GM08714 (cell line): ENCODE results near the gene CCDC47.

Source experiments
- H3K4me3 ChIP-seq: fragments of 200-500 bp; sonication (Bioruptor generic); 2 replicates; pipeline ENCODE4 v1.5.1; 2014; ENCODE audit warnings: mild to moderate bottlenecking, low read length, inconsistent platforms
- ZNF274 ChIP-seq: IDR thresholded peaks from 2 replicates; pipeline ENCODE4 v1.6.1; 2012; ENCODE audit warnings: mild to moderate bottlenecking, low read depth, low read length

The CCDC47 gene

DNA sequence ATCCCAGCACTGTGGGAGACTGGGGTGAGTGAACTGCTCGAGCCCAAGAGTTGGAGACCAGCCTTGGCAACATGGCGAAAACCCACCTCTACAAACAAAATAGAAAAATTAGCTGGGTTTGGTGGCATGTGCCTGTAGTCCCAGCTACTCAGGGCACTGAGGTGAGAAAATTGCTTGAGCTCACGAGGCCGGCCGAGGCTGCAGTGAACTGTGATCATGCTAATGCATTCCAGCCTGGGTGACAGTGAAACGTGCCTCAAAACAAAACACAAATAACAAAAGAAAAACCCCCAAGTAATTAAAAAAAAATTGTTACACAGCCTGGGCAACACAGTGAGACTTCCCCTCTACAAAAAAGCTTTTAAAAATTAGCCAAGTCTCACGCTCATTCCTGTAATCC lies 5.0 kb downstream of the CCDC47 start:
- H3K4me3 ChIP-seq = no peak overlapping the region
- no peak for TF ChIP-seq ZNF274

DNA sequence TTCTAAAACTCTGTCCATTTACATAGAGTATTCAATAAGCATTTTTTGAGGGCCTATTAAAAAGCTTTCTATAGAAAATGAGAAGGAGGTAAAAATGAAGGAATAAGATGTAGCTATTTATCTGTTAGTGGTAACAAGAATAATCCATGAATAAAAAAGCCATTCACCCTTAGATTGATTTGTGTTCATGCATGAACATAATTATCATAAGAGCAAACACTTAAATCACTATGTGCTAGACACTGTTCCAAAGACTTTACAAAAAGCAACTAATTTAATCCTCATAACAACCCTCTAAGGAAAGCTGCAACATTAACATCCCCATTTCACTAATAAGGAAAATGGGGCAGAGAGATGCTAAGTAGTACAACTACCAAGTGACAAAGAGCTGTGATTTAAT lies 6.6 kb downstream of the CCDC47 start:
- H3K4me3 ChIP-seq = no peak overlapping the region
- no peak for TF ChIP-seq ZNF274

DNA sequence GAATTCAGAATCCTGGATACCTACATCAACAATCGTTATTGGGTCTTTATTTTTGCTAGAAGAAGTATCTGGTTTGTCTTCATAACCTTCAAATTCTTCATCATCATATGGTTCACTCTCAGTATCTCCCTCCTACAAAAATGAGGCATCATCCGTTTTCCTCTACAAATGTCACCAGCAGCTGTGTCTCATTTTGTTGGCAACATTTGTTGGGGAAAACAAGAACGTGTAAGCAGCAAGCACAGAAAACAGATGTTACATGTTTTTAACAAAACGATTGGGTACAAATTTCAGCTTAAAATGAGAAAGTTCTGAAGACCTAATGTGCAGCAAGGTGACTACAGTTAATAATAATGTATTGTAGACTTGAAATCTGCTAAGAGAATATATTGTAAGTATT lies 8.7 kb downstream of the CCDC47 start:
- no peak for TF ChIP-seq ZNF274
- no peak overlapping the region for H3K4me3 ChIP-seq

DNA sequence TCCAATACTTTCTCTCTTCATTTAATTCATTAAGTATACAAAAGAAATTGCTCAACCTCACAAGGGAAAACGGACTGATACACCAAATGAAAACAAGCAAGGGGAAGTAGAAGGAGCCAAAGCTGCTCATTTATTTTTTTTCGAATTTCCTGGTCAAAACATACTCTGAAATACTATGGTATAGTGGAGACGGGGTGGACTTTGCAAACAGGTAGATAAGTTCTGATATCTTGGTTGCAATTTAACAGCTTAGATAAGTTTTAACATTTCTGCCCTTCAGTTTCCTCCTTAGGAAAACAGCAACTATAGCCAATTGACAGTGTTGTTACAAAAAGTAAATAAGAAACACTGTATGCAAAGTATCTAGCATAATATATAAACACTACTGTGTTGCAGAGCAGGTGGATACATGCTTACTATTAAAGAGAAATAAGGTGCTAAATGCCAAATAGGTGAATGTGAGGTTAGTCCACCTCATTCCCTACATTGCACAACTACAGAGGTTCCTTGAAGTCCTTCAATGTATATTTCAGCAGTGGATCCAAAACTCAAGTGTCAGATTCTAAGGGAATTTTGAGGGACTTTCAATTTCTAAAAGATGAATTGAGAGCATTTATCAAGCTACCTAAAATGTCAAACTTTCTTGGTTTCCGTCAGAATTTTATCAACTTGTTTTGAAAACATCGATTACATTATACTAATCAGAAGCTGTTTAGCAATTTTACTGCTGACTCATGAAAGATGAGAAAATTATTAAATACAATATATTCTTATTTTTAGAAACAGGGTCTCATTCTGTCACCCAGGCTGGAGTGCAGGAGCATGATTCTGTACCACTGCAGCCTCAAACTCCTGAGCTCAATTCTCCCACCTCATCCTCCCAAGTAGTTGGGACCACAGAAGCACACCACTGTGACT lies 11.0 kb downstream of the CCDC47 start:
- H3K4me3 ChIP-seq = no peak overlapping the region
- TF ChIP-seq ZNF274 = no peak

DNA sequence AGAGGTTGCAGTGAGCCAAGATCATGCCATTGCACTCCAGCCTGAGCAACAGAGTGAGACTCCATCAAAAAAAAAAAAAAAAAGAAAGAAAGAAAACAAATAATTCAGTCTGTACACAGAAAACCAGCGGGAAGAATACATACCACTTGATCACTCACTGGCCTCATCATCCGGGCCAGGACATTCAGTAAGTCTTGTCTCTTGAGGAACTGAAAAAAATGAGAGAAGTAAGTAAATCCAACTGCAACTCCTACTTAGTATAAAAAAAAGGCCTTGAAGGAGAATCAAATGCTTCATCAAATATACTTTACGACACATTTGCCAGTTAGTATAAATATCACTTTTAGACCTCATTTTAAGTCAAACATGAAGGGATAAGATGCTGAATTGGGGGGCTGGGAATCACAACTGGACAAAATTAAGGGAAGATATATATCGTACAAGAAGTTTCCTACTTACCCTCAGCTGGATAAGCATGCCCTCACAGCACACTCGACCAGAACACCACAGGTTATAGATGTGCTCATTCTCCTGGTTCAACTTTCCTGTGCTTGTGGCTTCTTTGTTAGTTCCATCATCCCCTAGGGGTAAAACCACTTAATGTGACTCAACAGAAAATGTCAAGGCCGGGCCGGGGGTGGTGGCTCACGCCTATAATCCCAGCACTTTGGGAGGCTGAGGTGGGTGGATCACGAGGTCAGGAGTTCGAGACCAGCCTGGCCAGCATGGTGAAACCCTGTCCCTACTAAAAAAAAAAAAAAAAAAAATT lies 12.4 kb downstream of the CCDC47 start:
- TF ChIP-seq ZNF274 = no peak

DNA sequence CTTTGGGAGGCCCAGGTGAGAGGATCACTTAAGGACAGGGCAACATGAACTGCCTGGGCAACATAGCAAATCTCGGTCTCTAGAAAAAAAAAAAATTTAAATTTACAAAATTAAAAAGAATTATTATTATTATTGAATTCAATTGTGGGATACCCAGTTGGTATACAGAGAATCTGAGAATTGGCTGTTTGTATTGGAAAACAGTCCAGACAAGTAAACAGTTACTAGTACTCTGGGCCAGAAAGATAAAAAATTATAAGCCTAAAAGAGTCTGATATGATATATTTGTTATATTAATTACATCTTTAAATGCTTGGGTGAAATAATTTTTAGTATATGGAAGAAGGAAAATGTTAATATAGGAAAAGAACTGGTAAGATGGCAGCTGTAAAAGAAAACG lies 15.0 kb downstream of the CCDC47 start:
- TF ChIP-seq ZNF274 = no peak
- H3K4me3 ChIP-seq = no peak overlapping the region

More for the DNA sequence above, 12.4 kb downstream of the CCDC47 start:
- H3K4me3 ChIP-seq = no peak overlapping the region

DNA sequence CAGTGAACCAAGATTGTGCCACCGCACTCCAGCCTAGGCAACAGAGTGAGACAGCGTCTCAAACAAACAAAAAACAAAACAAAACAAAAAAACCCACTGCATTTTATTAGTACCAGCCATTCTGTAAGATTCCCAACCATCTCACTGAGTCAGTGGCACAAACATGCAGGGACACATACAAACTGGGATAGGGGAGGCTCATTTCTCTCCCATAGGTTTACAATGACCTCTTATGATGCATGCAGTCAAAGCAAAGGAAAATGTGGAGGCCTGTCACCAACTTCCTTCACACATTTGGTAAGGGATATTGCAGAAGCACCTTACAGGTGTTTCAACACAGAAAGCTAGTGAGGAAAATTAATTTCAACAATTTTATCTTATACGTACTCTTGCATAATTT lies 19.4 kb downstream of the CCDC47 start:
- no peak overlapping the region for H3K4me3 ChIP-seq
- TF ChIP-seq ZNF274 = no peak

DNA sequence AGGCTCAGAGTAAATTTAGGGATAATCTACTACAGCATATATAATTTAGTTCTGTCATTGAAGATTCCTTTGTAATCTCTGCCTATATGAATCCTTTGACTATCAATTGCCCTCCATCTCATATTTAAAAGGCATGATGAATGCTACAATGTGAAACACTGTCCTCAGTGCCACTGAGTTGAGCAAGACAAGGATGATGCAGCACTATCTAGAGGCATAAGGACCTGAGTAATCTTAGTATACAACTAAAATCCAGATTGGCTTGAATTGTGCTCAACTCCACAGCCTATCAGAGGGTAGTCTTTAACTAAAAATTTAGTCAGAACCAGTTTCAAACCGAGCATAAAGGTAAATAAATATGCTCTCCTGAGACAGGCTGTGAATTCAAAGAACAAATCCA lies 20.2 kb downstream of the CCDC47 start:
- no peak for TF ChIP-seq ZNF274
- H3K4me3 ChIP-seq = no peak overlapping the region

DNA sequence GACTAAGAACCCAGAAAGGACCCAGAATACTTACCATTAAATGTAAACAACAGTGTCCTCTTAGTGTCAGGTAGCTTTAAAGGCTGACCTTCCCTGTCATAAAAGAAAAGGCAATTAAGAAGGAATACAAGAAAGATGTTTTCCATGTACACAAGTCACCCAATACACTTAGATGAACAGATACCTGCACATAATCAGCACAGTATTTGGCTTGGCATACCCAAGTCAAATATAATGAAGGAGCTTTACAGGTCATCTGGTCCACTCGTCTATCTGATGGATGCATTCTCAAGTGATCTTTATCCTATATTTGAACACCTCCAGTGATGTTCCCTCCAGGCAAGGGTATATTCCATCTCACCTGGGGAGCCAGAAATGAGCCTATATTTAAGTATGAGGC lies 20.7 kb downstream of the CCDC47 start:
- no peak overlapping the region for H3K4me3 ChIP-seq
- no peak for TF ChIP-seq ZNF274

DNA sequence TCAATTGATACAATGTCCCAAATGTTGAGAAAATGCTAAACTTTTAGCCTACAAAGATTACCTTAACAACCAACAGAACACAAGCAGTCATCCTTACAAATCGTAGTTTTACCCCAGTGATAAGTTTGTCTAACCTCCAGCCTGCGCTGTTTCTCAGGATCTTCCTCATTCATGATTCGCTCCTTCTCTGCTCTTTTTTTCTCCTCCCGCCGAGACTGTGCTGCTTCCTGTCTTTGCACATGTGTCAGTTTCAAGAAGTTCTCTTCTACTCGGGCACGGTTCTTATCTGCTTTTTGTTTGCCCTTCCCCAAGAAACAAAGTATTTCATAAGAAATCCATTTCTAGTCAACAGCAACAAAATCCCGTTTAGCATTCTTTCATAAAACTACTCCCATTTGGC lies 21.6 kb downstream of the CCDC47 start:
- no peak for TF ChIP-seq ZNF274
- no peak overlapping the region for H3K4me3 ChIP-seq

DNA sequence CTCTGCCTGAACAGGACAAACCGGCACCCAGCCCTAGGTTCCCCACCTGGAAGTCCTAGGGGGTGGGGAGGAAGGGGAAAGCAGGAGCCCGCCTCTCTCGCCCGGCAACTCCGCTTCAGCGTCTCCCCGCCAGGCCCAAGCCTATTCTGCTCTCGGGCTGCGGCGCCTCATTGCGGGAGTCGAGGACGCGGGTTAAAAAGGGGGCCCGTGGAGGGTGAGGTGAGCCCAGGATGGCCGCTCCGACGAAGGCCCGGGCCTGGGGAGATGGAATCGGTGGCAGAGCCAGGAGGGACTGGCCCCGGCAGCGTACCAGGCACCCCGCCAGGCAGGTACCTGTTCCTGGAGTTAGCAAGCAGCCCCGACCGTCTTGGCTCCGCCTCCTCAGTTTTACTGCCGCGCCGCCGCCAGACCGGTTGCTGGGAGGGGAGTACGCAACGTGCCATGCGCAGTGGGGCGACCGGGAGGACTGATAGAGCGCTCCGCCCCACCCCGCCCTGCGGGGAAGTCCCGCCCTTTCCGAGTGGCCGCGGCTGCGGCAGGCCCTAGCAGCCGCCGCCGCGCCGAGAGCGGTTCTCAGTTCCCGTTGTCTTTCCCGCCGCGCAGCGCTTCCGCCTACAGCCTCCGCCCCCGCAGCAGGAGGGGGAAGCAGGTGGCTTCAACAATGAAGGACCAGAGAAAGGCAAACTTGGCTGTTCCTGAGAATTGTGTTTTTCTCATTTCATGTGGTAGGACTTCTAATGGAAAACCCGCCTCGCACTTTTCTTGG lies 31.8 kb downstream of the CCDC47 start, which contains the start of gene STRADA:
TSS of gene STRADA (minus strand) at position 392 of the 766 bp plus-strand sequence. CDS start 13,430 bp downstream, outside the sequence.
- TF ChIP-seq ZNF274 = no peak
- H3K4me3 ChIP-seq = peak within 1 kb of the TSS; percentile 86

DNA sequence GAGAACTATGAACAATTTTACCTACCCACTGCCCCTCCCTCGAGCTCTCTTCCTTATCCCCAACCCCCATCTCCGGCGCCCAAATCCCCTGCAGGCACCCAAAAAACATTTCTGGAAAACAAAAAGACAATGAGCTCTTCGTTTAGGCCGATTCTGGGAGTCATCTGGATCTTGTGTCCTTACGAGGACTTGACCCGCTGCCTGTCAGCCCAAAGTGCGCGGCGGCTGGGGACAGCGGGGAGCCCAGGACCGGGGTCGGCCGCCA lies 32.3 kb downstream of the CCDC47 start:
- no peak for TF ChIP-seq ZNF274

DNA sequence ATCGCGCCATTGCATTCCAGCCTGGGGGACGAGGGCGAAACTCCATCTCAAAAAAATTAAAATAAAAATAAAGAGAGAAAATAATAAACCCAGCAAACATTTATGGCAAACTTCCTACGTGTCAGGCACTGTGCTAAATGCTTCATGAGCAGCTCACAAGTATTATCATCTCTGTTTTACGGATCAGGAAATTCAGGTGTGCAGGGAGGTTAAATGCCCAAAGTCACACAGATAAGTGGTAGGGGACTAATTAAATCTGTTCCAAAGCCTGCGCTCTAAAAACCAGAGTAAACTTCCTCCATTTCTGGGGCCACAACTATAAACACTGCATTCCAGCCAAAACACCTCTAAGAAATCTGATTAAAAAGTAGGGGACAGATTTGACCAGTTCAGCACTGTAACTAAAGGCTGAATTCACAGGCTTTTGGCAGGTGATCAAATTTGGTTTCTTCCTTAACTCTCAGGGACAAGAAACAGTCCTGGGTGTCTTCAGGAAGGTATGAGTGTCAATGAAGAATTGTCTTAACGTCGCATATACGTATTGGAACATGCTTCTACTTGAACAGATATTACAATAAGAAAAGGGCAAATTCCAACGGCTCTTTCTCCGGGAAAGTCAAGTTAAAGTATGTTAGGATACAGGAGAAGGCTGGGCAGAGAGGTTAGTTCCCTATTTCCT lies 32.8 kb downstream of the CCDC47 start:
- TF ChIP-seq ZNF274 = no peak
- peak overlapping the region; percentile 86 for H3K4me3 ChIP-seq

More for the DNA sequence above, 32.3 kb downstream of the CCDC47 start:
- peak overlapping the region; percentile 86 for H3K4me3 ChIP-seq

DNA sequence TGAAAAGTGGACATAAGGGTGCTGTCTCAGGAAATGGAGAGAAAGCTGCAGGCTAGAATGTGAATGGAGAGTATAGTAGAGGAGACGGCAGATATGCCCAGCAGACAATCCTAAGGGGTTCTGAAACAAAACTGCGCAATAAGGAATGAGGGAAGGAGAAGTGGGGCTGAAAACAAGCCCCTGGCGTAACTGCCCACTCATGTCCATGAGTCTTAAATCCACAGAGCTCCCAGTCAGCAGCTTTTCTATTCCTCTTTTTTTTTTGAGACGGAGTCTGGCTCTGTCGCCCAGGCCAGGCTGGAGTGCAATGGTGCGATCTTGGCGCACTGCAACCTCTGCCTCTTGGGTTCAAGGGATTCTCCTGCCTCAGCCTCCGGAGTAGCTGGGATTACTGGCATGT lies 37.7 kb downstream of the CCDC47 start:
- no peak overlapping the region for H3K4me3 ChIP-seq
- TF ChIP-seq ZNF274 = no peak
